GM12801 (cell line): Measurements from ENCODE around the gene IQSEC3.

Experiments used
- TF ChIP-seq, protein P1 (sequence below): IDR thresholded peaks from one replicate; pipeline ENCODE4 v1.5.1; 2011; ENCODE audit warnings: control low read depth; ENCODE audit not compliant: insufficient read length; ENCODE audit errors: extremely low read depth

Gene IQSEC3

DNA sequence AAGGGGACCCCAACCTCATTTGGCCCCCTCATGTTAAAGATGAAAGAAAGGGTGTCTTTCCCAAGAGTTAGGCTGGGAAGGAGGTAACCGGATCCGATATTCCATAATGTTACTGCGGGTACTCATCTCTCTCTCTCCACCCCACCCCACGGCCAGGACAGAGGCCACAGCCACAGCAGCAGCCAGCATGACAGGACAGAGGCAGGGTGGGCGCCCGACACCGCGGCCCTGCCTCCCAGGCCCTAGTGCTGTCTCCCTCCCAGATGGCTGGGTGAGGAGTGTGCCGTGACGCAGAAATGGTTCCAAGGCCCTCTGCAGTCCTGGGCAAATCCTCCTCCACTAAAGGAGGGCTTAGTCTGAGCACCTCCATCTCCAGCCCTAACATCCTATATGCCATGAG, 141.2 kb downstream of the IQSEC3 start:
- TF ChIP-seq, protein P1, sequence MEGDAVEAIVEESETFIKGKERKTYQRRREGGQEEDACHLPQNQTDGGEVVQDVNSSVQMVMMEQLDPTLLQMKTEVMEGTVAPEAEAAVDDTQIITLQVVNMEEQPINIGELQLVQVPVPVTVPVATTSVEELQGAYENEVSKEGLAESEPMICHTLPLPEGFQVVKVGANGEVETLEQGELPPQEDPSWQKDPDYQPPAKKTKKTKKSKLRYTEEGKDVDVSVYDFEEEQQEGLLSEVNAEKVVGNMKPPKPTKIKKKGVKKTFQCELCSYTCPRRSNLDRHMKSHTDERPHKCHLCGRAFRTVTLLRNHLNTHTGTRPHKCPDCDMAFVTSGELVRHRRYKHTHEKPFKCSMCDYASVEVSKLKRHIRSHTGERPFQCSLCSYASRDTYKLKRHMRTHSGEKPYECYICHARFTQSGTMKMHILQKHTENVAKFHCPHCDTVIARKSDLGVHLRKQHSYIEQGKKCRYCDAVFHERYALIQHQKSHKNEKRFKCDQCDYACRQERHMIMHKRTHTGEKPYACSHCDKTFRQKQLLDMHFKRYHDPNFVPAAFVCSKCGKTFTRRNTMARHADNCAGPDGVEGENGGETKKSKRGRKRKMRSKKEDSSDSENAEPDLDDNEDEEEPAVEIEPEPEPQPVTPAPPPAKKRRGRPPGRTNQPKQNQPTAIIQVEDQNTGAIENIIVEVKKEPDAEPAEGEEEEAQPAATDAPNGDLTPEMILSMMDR: no peak

DNA sequence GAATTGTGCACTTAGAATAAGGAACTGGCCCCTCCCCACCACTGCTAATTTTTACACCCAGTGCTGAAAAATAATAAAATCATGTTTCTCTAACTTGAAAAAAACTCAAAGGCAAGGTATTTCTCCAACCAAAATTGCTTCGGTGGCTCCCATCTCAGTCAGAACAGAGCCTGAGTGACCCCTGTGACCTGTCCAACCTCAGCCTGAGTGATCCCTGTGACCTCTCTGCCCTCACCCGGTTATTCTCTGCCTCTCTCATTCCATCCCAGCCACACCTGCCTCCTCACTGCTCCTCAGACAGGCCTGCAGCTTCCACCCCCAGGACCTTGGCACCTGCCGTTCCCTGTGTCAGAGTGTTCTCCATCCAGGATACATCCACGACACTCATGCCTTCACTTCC, 142.2 kb downstream of the IQSEC3 start:
- TF ChIP-seq, protein P1: no peak

DNA sequence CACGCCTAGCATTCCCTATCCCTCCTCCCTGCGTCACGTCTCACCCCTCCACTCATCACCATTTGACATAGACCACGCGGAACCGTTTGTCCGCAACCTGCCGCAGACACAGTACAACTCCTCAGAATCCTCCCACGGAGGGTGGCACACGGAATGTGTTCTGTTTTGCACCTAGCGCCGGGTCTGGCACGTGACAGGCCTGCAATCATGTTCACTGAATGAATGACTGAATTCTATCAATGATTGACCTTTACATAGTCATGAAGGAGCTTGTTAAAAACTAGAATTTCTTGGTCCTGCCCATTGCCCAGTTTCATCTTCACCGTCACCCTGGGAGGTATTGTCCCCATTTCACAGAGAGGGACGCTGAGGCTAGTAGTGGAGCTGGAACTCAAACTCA, 142.7 kb downstream of the IQSEC3 start:
- TF ChIP-seq, protein P1: no peak

DNA sequence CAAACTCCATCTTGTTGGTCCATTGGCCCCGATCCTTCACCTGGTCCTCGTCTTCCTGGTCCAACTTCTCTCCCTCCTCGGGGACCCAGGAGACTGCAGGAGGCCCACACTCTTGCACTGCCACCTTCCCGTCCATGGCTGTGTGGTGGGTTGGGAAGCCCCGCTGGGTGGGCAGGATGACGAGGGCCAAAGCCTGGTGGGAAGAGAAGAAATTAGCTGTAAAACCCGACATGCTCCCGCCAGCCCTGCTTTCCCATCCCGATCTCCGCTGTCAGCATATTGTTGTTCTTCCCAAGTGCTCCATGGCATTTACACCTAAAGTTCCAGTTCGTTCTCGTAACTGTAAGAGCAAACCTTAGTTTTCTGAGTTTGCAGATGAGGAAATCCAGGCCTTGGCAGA, 143.3 kb downstream of the IQSEC3 start:
- TF ChIP-seq, protein P1: no peak

DNA sequence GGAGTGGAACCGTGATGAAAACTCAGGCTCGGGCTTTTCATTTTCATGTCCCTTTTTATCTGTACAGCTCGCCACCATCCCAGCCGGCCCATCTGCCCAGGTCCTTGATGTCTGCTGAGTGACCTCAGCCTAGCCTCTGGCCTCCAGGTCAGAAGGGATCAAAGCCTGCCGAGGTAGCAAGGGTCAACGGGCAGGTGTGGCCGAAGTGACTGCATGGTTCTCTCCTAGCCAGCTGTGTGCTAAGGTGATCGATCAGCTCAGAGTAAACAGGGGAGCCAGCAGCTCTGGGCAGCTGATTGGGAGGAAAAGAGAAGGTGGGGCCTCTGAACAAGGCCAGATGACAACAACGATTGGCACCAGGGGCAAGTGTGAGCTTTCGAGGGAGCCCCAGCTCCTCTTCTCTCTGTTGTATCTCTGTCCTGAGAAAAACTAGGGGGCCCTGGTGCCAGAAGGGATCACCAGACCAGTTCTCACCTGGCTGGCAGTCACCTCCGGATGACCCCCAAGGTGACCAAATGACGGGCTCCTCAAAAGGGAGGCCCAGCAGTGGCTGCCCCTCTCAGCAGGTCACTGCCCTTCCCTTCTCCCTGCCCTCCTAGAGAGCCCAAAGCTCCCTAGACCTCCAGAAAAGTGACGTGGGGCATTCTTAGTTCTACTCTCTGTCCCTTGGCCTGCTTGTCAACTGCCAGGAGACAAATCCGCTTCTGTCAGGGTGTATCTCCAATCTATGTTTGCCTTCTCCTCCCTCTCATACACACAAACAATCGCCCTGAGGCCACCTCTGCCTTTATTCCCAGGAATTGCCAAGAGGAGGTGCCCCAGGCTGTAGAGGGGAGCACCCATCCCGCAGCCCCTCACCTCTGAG, 143.9 kb downstream of the IQSEC3 start:
- TF ChIP-seq, protein P1: no peak

DNA sequence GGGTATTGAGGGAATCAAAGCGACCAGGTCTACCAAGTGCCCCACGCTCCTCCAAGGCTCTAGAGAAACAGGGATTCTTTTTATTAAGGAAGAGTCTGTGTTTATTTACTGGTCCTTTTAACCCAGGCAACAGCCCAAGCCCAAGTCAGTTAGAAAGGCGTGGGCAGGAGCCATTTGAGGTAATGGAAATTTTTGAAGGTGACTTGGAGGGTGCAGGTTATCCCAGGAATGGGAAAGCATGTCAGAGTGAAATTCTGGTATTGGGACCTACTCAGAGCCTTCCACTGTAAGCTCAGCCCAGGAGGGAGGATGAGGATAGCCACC, 144.5 kb downstream of the IQSEC3 start:
- TF ChIP-seq, protein P1: no peak

DNA sequence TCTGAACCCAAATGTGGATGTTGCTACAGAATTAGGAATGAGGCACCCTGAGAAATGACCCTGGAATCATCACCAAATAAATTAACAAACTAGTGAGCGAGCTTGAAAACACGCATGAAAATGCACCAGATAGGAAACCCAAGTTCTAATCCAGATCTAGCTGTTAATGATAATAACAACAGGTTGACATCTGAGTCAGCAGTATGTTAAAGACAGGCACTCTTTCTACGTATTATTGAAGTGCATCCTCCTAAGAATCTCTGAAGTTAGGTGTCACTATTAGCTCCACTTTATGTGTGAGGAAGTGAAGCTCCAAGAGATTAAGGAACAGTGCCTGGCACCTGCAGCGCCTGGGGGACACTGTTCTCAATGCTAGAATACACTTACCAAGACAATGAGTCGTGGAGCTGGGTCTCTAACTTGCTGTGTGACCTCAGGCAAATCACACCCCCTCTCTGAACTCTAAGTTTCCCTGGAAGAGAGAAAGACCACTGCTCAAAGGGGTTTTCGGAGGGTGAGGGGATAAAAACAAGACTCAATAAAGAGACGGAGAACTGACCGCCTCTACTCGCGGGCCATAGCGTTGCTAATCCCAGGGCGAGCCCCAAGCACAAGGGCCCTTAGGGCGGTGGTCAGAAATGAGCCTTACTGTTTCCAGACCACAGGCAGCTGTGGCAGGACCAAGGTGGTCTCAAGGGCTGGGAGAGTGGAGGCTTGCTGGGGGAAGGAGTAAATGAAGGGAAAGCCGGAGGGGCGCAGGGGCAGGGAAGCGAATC, 145.3 kb downstream of the IQSEC3 start:
- TF ChIP-seq, protein P1: no peak
